Measurements from ENCODE around the gene CCDC97. TPM values are rescaled to one million over a fixed set of nuclear protein-coding genes. Genes with fewer than 3 reads are reported as not detected.

The CCDC97 gene
- total RNA-seq, 1 donor from 2014 or later, result 36.7 TPM

DNA sequence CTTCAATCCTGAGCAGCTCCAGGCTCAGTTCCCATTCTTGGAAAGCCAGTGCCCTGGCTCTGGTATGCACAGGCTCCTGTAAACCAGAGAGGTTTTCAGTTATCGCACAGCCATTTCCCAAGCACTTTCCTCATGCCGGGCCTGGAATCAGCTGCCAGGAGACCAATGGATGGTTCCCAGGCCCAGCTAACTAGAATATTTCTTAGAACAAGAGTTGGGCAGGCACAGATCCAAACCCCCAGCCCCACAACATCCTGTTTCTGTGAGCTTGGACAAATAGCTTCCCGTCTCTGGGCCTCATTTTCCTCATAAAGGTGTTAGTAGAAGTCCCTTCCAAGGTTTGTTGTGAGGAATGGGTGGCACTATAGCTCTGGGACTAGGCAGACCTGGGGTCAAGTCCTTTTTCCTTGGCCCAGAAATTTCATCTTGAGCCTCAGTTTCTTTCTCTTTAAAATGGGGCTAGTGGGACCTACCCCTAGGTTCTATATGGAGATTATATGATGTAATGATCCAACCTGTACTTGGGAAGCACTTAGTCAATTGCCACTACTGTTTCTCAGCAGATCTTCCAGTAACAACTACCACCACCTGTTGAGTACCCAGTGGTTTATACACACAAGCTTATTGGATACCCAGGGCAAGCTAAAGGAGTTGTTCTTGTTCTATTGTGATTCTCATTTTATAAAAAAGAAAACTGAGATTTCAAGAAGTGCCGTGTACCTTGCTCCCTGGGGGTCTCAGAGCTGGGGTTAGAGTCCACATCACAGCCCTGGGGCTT is 5.1 kb upstream of the CCDC97 start:
- H3K4me3 Mint-ChIP-seq (ENCODE audit: unreplicated experiment), result no peak overlapping the region
- peaks cover 5% of the 10 kb centered on the region for H3K36me3 Mint-ChIP-seq (ENCODE audit: unreplicated experiment)
- H3K4me1 Mint-ChIP-seq (ENCODE audit: low read depth, unreplicated experiment), result peaks cover 23% of the 10 kb centered on the region
- no peak overlapping the region for H3K27ac Mint-ChIP-seq (ENCODE audit: unreplicated experiment)
- TF ChIP-seq, protein P1, sequence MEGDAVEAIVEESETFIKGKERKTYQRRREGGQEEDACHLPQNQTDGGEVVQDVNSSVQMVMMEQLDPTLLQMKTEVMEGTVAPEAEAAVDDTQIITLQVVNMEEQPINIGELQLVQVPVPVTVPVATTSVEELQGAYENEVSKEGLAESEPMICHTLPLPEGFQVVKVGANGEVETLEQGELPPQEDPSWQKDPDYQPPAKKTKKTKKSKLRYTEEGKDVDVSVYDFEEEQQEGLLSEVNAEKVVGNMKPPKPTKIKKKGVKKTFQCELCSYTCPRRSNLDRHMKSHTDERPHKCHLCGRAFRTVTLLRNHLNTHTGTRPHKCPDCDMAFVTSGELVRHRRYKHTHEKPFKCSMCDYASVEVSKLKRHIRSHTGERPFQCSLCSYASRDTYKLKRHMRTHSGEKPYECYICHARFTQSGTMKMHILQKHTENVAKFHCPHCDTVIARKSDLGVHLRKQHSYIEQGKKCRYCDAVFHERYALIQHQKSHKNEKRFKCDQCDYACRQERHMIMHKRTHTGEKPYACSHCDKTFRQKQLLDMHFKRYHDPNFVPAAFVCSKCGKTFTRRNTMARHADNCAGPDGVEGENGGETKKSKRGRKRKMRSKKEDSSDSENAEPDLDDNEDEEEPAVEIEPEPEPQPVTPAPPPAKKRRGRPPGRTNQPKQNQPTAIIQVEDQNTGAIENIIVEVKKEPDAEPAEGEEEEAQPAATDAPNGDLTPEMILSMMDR (IDR thresholded peaks at IDR 0.05; ENCODE audit: partially characterized antibody, unreplicated experiment), result no peak
- peaks cover 7% of the 10 kb centered on the region for H3K27me3 Mint-ChIP-seq (ENCODE audit: unreplicated experiment)
- H3K9me3 Mint-ChIP-seq (ENCODE audit: unreplicated experiment), result peaks cover 14% of the 10 kb centered on the region
- no peak for DNase-seq

DNA sequence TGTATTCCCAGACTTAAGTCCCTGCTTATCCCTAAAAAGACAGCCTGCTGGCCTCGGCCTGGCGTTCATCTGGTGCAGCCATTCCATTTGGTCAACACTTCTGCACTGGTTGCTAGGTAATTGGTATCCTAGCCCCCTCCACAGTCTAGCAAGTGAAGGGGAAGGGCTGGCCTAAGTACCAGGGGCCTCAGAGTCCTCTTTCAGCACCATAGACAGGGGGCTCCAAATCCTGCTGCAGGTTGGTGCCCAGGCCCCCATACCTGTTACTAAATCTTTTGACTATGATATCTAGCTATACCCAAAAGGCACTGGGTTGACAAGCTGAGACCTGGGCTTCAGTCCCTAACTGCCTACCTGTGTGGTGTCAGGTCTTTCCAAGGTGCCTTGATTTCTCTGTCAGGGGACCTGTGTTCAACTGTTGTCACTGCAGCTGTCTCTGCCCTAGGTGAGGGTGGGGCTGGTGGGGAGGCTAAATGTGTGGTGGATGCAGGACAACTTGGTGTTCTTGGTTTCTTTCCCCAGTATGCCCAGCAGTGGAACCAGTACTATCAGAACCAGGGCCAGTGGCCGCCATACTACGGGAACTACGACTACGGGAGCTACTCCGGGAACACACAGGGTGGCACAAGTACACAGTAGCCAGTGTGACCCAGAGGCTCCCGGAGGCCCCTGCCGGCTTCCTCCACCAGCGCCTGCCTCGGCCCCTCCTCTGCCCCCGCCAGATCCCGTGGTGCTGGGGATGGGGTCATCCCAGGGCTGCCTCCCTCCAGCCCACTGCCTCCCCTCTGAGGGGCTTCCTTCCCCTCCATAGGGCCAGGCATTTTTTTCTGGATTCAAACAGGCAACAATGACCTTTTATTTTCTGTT is 3.8 kb upstream of the CCDC97 start:
- TF ChIP-seq, protein P1 (IDR thresholded peaks at IDR 0.05; ENCODE audit: partially characterized antibody, unreplicated experiment), result no peak
- no peak overlapping the region for H3K27ac Mint-ChIP-seq (ENCODE audit: unreplicated experiment)
- peaks cover 5% of the 10 kb centered on the region for H3K36me3 Mint-ChIP-seq (ENCODE audit: unreplicated experiment)
- no peak overlapping the region for H3K4me3 Mint-ChIP-seq (ENCODE audit: unreplicated experiment)
- H3K9me3 Mint-ChIP-seq (ENCODE audit: unreplicated experiment), result peaks cover 21% of the 10 kb centered on the region
- peaks cover 22% of the 10 kb centered on the region for H3K4me1 Mint-ChIP-seq (ENCODE audit: low read depth, unreplicated experiment)
- peaks cover 15% of the 10 kb centered on the region for H3K27me3 Mint-ChIP-seq (ENCODE audit: unreplicated experiment)
- DNase-seq, result no peak

DNA sequence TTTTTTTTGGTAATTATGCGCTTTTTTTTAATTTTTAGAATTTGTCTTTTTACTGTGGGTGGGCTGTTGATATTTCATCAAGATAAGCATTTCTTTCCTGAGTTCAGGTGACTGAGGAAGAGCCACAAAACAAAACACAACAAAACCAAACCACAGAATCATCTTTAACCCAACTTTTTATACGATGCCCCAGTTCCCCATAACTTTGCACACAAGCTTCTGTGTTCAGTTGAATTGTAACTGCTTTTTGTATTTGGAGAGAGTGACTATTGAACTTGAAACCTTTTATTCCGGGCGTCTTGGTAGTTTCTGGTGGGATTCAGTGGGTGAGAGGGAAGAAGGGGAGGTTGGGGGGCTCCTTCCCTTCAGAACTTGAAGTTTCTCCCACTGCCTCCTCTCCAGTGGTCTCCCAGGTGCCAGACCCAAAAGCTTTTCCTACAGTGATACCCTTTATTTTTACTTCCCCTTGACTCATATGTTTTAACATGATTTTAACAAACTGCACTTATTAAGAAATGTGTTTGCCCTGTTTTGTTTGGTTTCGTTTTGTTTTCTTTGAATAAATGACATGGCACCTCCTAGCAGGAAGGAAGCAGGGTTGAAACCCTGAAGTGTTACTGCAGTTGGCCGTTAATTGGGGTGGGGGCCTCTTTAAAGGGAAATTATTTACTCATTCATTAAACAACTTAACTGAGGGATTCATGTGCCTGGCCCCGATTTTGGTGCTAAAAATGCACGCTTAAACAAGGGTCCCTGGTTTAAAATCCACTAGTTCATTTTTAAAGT is 2.7 kb upstream of the CCDC97 start:
- Mint-ChIP-seq H3K4me3 (ENCODE audit: unreplicated experiment) (no peak overlapping the region), H3K4me1 (ENCODE audit: low read depth, unreplicated experiment) (peaks cover 21% of the 10 kb centered on the region), H3K27ac (ENCODE audit: unreplicated experiment) (peak overlapping the region; percentile 99), H3K9me3 (ENCODE audit: unreplicated experiment) (peaks cover 21% of the 10 kb centered on the region), H3K36me3 (ENCODE audit: unreplicated experiment) (no peaks in the 10 kb centered on the region), H3K27me3 (ENCODE audit: unreplicated experiment) (peaks cover 15% of the 10 kb centered on the region)
- DNase-seq, result no peak
- TF ChIP-seq, protein P1 (IDR thresholded peaks at IDR 0.05; ENCODE audit: partially characterized antibody, unreplicated experiment), result no peak

DNA sequence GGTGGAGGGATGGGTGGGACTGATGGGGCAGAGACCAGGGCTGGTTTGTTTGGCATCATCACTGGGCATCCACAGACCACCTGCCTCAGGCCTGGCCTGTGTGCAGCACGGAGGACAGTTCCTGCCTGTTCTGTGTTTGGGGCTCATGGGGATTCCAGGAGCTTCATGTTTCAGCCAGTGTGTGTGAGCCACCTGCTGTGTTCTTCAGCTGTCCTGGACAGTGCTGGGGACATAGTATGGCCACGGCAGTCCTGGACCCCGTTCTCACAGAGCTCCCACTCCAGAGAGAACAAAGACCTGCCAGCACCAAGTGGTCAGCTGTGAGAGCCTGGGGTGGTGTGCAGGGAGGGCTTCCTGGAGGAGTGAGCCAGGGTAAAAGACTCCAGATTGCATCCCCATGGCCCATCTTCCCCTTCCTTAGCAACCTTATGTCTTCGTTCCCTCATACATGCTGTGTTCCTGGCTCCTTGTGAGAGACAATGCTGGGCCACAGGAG is 2.0 kb upstream of the CCDC97 start:
- no peak for DNase-seq
- peaks cover 15% of the 10 kb centered on the region for H3K27me3 Mint-ChIP-seq (ENCODE audit: unreplicated experiment)
- peaks cover 21% of the 10 kb centered on the region for H3K4me1 Mint-ChIP-seq (ENCODE audit: low read depth, unreplicated experiment)
- H3K9me3 Mint-ChIP-seq (ENCODE audit: unreplicated experiment), result peaks cover 21% of the 10 kb centered on the region
- peak overlapping the region; percentile 96 for H3K4me3 Mint-ChIP-seq (ENCODE audit: unreplicated experiment)
- TF ChIP-seq, protein P1 (IDR thresholded peaks at IDR 0.05; ENCODE audit: partially characterized antibody, unreplicated experiment), result no peak
- H3K27ac Mint-ChIP-seq (ENCODE audit: unreplicated experiment), result peak overlapping the region; percentile 99
- no peaks in the 10 kb centered on the region for H3K36me3 Mint-ChIP-seq (ENCODE audit: unreplicated experiment)
